GM10847 (cell line): Measurements from ENCODE around the gene DPP3.

ENCODE experiments used
- POLR2A ChIP-seq: IDR thresholded peaks from 2 replicates; pipeline ENCODE4 v1.6.1; 2011; ENCODE audit not compliant: insufficient read length; ENCODE audit errors: extremely low read depth

The DPP3 gene

DNA sequence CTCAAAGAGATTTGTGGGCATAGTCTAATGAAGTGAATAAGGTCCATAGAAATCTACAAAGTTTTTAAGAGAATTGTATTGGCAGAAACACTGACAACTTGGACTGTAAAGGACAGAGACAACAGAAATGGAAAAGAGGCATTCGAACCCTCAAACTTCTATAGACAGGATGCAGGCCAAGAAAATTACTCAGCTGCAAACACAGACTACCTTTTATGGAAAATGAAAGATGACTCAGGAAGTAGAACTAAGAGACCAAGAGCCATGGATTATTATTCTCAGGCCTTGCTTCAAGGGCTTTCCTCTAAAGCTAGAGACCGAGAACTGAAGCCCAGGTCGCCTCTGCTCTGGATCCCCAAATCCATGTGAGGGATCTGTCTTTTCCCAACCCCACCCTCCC is 17.3 kb upstream of the DPP3 start:
- no peak for TF ChIP-seq POLR2A

DNA sequence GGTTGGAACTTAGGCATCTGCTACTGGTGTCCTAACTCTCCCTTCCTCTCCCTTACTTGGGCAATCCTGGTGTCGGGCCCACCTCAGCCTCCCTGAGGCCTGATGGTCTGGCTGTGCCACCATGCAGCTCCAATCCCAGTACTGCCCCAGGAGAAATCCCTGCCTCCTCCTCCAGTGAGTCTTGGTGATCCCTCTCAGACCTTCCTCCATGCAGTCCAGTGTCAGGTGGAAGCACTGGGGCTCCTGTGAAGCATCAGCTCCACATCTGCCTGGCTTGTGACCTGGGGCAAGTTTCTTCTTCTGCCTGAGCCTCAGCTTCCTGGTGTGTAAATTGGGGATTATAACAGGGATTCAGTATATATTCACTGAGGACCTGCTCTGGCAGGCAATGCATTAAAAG is 15.3 kb upstream of the DPP3 start:
- no peak for TF ChIP-seq POLR2A

- TF ChIP-seq POLR2A = no peak
Measured at GRCh38 chr11:66465373-66466224, 14.6 kb upstream of the DPP3 start.

DNA sequence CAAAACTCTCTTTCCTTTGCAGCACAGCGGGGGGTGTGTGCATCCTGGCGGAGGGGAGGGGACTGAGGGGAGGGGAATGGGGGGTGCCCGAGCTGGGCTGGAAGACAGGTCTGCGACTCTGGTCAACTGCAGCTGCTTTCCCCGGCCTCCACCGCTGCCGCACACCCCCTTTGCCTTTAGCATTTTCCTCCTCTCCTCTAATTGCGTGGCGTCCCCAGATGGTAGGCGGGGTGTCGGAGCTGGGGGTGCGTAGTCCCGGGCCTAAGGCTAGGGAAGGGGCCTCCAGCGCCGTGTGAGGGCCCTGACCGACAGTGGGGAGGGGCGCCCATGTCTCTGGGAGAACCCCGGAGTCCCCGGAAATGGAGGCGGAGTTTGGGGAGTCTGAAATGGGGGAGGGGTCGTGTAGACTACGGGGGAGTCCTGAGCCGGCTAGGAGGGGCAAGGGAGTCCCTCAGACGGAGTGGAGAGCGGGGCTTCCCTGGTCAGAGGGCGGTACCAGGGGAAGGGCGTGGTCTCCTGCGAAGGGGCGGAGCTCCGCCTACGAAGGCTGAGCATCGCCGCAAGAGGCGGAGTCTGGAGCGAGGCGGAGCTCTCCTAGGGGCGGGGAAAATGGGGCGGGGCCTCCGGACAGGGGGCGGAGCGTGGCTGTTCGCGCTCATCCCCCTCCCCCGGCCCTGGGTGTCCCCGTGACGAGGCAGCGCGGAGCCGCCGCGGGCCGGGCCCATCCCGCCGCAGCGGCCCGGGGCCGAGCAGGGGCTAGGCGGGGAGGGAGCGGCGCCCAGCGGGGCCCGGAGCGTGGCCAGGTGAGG is 13.8 kb upstream of the DPP3 start, which contains the start of gene PELI3:
PELI3 (plus strand) TSS at position 681 of the 809 bp plus-strand sequence. CDS start 1,224 bp downstream, outside the sequence.
- no peak for TF ChIP-seq POLR2A

DNA sequence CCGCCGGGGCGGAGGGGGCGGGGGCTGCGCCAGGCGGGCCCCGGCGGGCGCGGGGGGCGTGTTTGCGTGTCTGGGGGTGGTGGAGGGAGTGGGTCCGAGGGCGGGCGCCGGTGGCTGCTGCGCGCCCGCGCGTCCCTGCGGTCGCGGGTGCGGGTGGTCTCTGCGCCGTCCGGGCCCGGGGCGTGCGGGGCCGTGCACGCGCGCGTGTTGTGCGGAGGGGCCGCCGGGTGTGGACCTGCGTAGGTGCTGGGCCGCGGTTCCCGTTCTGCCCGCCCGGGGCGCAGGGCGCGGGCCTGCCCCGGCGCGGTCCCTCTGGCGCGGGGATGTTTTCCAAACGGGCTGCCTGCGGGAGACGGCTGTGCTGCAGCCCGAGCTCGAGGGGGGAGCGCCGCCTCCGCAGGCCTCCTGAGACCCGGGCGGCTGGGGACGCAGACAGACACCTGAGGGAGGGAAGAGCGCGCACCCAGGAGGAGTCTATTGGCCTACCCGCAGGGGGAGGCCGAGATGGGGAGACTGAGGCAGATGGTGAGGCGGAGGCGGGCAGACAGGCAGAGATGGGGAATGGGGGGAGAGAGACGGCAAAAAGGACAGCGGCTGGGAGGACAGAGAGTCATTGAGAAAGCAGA is 13.1 kb upstream of the DPP3 start:
- no peak for TF ChIP-seq POLR2A

- TF ChIP-seq POLR2A = no peak
Measured at GRCh38 chr11:66467756-66468155, 12.5 kb upstream of the DPP3 start.

- no peak for TF ChIP-seq POLR2A
Measured at GRCh38 chr11:66468691-66469090, 11.5 kb upstream of the DPP3 start.

- TF ChIP-seq POLR2A = no peak
Measured at GRCh38 chr11:66469441-66469840, 10.8 kb upstream of the DPP3 start.

DNA sequence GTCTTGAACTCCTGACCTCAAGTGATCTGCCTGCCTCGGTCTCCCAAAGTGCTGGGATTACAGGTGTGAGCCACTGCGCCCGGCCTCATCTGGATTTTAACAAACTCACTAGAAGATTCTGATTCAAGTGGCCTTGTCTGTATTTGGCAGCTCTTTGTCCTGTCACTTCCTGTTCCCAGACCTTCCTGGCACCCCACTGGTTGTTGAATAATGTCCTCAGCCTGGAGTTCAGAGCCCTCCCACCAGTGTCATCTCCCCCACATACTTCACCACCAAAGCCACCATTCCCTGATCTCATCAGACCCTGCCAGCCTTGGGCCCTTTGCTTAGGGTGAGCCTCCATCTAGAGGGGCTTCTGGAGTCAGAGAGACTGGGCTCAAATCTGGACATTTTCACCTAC is 10.2 kb upstream of the DPP3 start:
- no peak for TF ChIP-seq POLR2A

DNA sequence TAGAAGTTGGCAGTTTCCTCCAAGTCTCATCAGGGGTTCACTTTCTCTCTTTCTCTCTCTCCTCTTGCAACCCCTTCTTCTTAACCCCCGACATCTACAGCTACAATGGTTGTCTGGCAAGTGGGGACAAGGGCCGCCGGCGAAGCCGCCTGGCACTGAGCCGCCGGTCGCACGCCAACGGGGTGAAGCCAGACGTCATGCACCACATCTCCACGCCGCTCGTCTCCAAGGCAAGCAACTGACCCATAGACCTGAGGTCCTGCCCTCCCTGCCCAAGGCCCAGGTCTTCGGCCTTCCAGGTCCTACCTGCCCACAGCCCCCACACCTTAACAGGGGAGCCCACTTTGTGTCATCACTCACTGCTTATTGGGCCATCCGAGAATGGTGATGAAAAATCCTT is 9.1 kb upstream of the DPP3 start:
- no peak for TF ChIP-seq POLR2A

DNA sequence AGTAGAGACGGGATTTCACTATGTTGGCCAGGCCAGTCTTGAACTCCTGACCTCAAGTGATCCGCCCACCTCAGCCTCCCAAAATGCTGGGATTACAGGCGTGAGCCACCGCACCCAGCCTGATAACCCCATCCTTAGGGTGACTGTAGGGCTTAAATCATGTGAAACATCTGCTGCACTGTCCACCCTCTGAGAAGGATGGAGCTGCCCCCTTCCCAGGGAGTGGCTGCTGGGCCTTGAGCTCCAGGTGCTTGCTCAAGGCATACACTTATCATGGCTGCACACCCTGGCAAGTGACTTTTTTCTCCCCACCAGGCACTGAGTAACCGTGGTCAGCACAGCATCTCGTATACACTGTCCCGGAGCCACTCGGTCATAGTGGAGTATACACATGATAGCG is 8.2 kb upstream of the DPP3 start:
- TF ChIP-seq POLR2A = no peak

DNA sequence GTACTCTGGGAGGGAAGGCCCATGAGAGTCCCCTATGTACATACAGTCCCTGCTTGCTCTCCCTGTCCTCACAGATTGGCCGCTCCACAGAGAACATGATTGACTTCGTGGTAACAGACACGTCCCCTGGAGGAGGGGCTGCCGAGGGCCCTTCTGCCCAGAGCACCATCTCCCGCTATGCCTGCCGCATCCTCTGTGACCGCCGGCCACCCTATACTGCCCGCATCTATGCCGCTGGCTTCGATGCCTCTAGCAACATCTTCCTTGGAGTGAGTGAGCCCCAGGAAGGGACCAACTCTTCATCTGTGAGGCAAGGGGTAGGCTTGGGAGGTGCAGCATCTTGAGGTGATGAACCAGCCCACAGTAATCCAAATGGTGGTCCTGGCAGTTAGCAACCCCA is 7.1 kb upstream of the DPP3 start:
- TF ChIP-seq POLR2A = no peak

- no peak for TF ChIP-seq POLR2A
Measured at GRCh38 chr11:66473608-66474515, 6.4 kb upstream of the DPP3 start.

- TF ChIP-seq POLR2A = no peak
Measured at GRCh38 chr11:66475349-66476172, 4.7 kb upstream of the DPP3 start.
